GM19328 (cell line): Measurements from ENCODE around the gene NCOA3.
"Not testable (repeated sequence)": the region's sequence is repeated elsewhere in the genome, so short reads cannot be mapped to it uniquely, and the experiment has no call there.

Experiments used
- ATAC-seq: cut with Tn5 transposase; IDR thresholded peaks from one replicate; pipeline ENCODE4 v1.9.1; 2021; ENCODE audit warnings: mild to moderate bottlenecking, moderate library complexity; ENCODE audit not compliant: unreplicated experiment

NCOA3 gene

GRCh38 chr20:47594157-47594556 lies 92.5 kb downstream of the NCOA3 start:
- ATAC-seq: no peak

- not testable (repeated sequence) for ATAC-seq
These were observed 93.5 kb downstream of the NCOA3 start for GRCh38 chr20:47595138-47595537.

GRCh38 chr20:47596003-47596571 lies 94.4 kb downstream of the NCOA3 start:
- no peak for ATAC-seq

- no peak for ATAC-seq
These were observed 95.4 kb downstream of the NCOA3 start for GRCh38 chr20:47597090-47597489.

- ATAC-seq: no peak
These were observed 97.4 kb downstream of the NCOA3 start for GRCh38 chr20:47598911-47599744.

- no peak for ATAC-seq
These were observed 99.4 kb downstream of the NCOA3 start for GRCh38 chr20:47600967-47601547.

GRCh38 chr20:47603260-47603659 lies 101.6 kb downstream of the NCOA3 start:
- ATAC-seq: no peak

- ATAC-seq: no peak
These were observed 104.2 kb downstream of the NCOA3 start for GRCh38 chr20:47605673-47606413.

GRCh38 chr20:47606414-47606982 lies 104.8 kb downstream of the NCOA3 start:
- no peak for ATAC-seq

- ATAC-seq: no peak
These were observed 105.4 kb downstream of the NCOA3 start for GRCh38 chr20:47606983-47607613.

GRCh38 chr20:47609001-47609400 lies 107.3 kb downstream of the NCOA3 start:
- no peak for ATAC-seq

- ATAC-seq: no peak
These were observed 108.7 kb downstream of the NCOA3 start for GRCh38 chr20:47610247-47610944.

- no peak for ATAC-seq
These were observed 109.2 kb downstream of the NCOA3 start for GRCh38 chr20:47610945-47611250.

GRCh38 chr20:47611785-47612184 lies 110.1 kb downstream of the NCOA3 start:
- ATAC-seq: no peak

- no peak for ATAC-seq
These were observed 111.0 kb downstream of the NCOA3 start for GRCh38 chr20:47612670-47613069.

- ATAC-seq: no peak
These were observed 113.1 kb downstream of the NCOA3 start for GRCh38 chr20:47614703-47615309.

GRCh38 chr20:47618479-47618878 lies 116.8 kb downstream of the NCOA3 start:
- no peak for ATAC-seq

GRCh38 chr20:47620808-47621805 lies 119.4 kb downstream of the NCOA3 start:
- ATAC-seq: no peak
